ENCODE results near the gene LY6G6F.
A peak's percentile ranks its signal among the peaks of the same experiment; 100 is the strongest.

The LY6G6F gene

GRCh38 chr6:31686483-31686882 lies 20.2 kb upstream of the LY6G6F start:
- no peak overlapping the region for H3K4me3 ChIP-seq
- peaks cover 9 to 33% (median 23%) of the 10 kb centered on the region in 10 experiments for H3K4me1 ChIP-seq
- H3K27ac ChIP-seq: no peak overlapping the region
- H3K36me3 ChIP-seq: peaks cover 77 to 89% (median 84%) of the 10 kb centered on the region in 11 experiments
- H3K9ac ChIP-seq: no peak overlapping the region; a peak in 1 of 22 replicates
- no peaks in the 10 kb centered on the region for H3K9me3 ChIP-seq (replicated peaks in 1 of 11)
- no peaks in the 10 kb centered on the region for H3K27me3 ChIP-seq
- peaks cover 0 to 34% (median 0%) of the 10 kb centered on the region in 11 experiments; a peak in 7 of 22 replicates for H4K20me1 ChIP-seq
- H3K4me2 ChIP-seq: no peak overlapping the region
- no peak for TF ChIP-seq Cebpa-rat (IDR thresholded peaks at IDR 0.05)

GRCh38 chr6:31687321-31687720 lies 19.3 kb upstream of the LY6G6F start:
- H3K4me3 ChIP-seq: no peak overlapping the region
- H3K27ac ChIP-seq: no peak overlapping the region
- peak overlapping the region in 1 of 11 experiments; percentile 9; a peak in 1 of 22 replicates for H3K9ac ChIP-seq
- H3K4me2 ChIP-seq: no peak overlapping the region
- no peaks in the 10 kb centered on the region for H3K27me3 ChIP-seq
- TF ChIP-seq Cebpa-rat (IDR thresholded peaks at IDR 0.05): no peak
- H3K36me3 ChIP-seq: peaks cover 84 to 95% (median 91%) of the 10 kb centered on the region in 11 experiments
- peaks cover under 1 to 24% (median 15%) of the 10 kb centered on the region in 10 experiments; a peak in 18 of 20 replicates for H3K4me1 ChIP-seq
- H4K20me1 ChIP-seq: peaks cover 0 to 34% (median 0%) of the 10 kb centered on the region in 11 experiments; a peak in 6 of 22 replicates
- H3K9me3 ChIP-seq (replicated peaks in 1 of 11): no peaks in the 10 kb centered on the region

GRCh38 chr6:31687860-31688693 lies 18.6 kb upstream of the LY6G6F start:
- no peak overlapping the region for H3K27ac ChIP-seq
- no peak for TF ChIP-seq Cebpa-rat (IDR thresholded peaks at IDR 0.05)
- H3K27me3 ChIP-seq: no peaks in the 10 kb centered on the region
- no peak overlapping the region for H3K4me2 ChIP-seq
- H3K9me3 ChIP-seq (replicated peaks in 1 of 11): no peaks in the 10 kb centered on the region
- H3K9ac ChIP-seq: no peak overlapping the region
- H4K20me1 ChIP-seq: peaks cover 0 to 34% (median 1%) of the 10 kb centered on the region in 11 experiments; a peak in 6 of 22 replicates
- H3K36me3 ChIP-seq: peaks cover 89 to 99% (median 94%) of the 10 kb centered on the region in 11 experiments
- H3K4me1 ChIP-seq: peaks cover 0 to 24% (median 12%) of the 10 kb centered on the region in 10 experiments; a peak in 12 of 20 replicates
- H3K4me3 ChIP-seq: no peak overlapping the region

- no peak overlapping the region for H3K4me3 ChIP-seq
- peak overlapping the region in 6 of 11 experiments; percentile 19 to 57 (median 49); a peak in 11 of 22 replicates for H3K4me2 ChIP-seq
- H3K36me3 ChIP-seq: peaks cover 93 to 99% (median 95%) of the 10 kb centered on the region in 11 experiments
- no peaks in the 10 kb centered on the region for H3K9me3 ChIP-seq (replicated peaks in 1 of 11)
- peaks cover 0 to 24% (median 12%) of the 10 kb centered on the region in 10 experiments; a peak in 12 of 20 replicates for H3K4me1 ChIP-seq
- peak overlapping the region in 2 of 11 experiments; percentile 43 to 46; a peak in 1 of 22 replicates for H3K9ac ChIP-seq
- no peak overlapping the region for H3K27ac ChIP-seq
- H4K20me1 ChIP-seq: peaks cover 0 to 34% (median 3%) of the 10 kb centered on the region in 11 experiments; a peak in 6 of 22 replicates
- H3K27me3 ChIP-seq: no peaks in the 10 kb centered on the region
- no peak for TF ChIP-seq Cebpa-rat (IDR thresholded peaks at IDR 0.05)
Measured at GRCh38 chr6:31689249-31690110, 17.2 kb upstream of the LY6G6F start.

- no peak for TF ChIP-seq Cebpa-rat (IDR thresholded peaks at IDR 0.05)
- H3K4me2 ChIP-seq: peak overlapping the region in 5 of 11 experiments; percentile 39 to 57 (median 52); a peak in 7 of 22 replicates
- H3K9ac ChIP-seq: peak overlapping the region in 4 of 11 experiments; percentile 13 to 46 (median 29); a peak in 6 of 22 replicates
Measured at GRCh38 chr6:31690231-31691077, 16.2 kb upstream of the LY6G6F start.

GRCh38 chr6:31691078-31691463 lies 15.6 kb upstream of the LY6G6F start:
- Histone ChIP-seq H3K4me3 (no peak overlapping the region), H3K4me2 (0 out of 22 replicates have a peak overlapping the region, but pooled peaks of 1 of the 11 experiments have one; percentile 56), H3K4me1 (peaks cover 0 to 24% (median 12%) of the 10 kb centered on the region in 10 experiments; a peak in 12 of 20 replicates), H4K20me1 (peaks cover 0 to 34% (median 4%) of the 10 kb centered on the region in 11 experiments; a peak in 7 of 22 replicates), H3K9me3 (replicated peaks in 1 of 11) (no peaks in the 10 kb centered on the region), H3K36me3 (peaks cover 97 to 100% (median 98%) of the 10 kb centered on the region in 11 experiments), H3K27me3 (no peaks in the 10 kb centered on the region), H3K27ac (no peak overlapping the region), H3K9ac (peak overlapping the region in 3 of 11 experiments; percentile 13 to 43 (median 21); a peak in 5 of 22 replicates)
- no peak for TF ChIP-seq Cebpa-rat (IDR thresholded peaks at IDR 0.05)

More at GRCh38 chr6:31690231-31691077, 16.2 kb upstream of the LY6G6F start:
- no peaks in the 10 kb centered on the region for H3K9me3 ChIP-seq (replicated peaks in 1 of 11)
- H3K36me3 ChIP-seq: peaks cover 97 to 100% (median 98%) of the 10 kb centered on the region in 11 experiments
- peak overlapping the region in 1 of 11 experiments; percentile 13; a peak in 1 of 22 replicates for H3K27ac ChIP-seq
- peaks cover 0 to 24% (median 12%) of the 10 kb centered on the region in 10 experiments; a peak in 12 of 20 replicates for H3K4me1 ChIP-seq
- H4K20me1 ChIP-seq: peaks cover 0 to 34% (median 4%) of the 10 kb centered on the region in 11 experiments; a peak in 7 of 22 replicates
- no peaks in the 10 kb centered on the region for H3K27me3 ChIP-seq
- no peak overlapping the region for H3K4me3 ChIP-seq

- Histone ChIP-seq H3K9me3 (replicated peaks in 1 of 11) (no peaks in the 10 kb centered on the region), H4K20me1 (peaks cover 0 to 39% (median 5%) of the 10 kb centered on the region in 11 experiments; a peak in 10 of 22 replicates), H3K4me2 (no peak overlapping the region), H3K9ac (no peak overlapping the region), H3K4me1 (peaks cover 0 to 24% (median 12%) of the 10 kb centered on the region in 10 experiments; a peak in 12 of 20 replicates), H3K4me3 (no peak overlapping the region), H3K36me3 (peaks cover 97 to 100% (median 98%) of the 10 kb centered on the region in 11 experiments), H3K27me3 (no peaks in the 10 kb centered on the region), H3K27ac (no peak overlapping the region)
- TF ChIP-seq Cebpa-rat (IDR thresholded peaks at IDR 0.05): no peak
Measured at GRCh38 chr6:31691564-31692108, 15.0 kb upstream of the LY6G6F start.

Data from BLaER1 treated with 17β-estradiol and CSF1 and Interleukin-3, amounts not matched to agents 10 nM and 100 nM (cell line).